Measurements from ENCODE around the gene MYT1. TPM values are rescaled to one million over a fixed set of nuclear protein-coding genes. Genes with fewer than 3 reads are reported as not detected.

MYT1 gene
- total RNA-seq, 1 experiment from 2014 or later = 2.0 TPM

DNA sequence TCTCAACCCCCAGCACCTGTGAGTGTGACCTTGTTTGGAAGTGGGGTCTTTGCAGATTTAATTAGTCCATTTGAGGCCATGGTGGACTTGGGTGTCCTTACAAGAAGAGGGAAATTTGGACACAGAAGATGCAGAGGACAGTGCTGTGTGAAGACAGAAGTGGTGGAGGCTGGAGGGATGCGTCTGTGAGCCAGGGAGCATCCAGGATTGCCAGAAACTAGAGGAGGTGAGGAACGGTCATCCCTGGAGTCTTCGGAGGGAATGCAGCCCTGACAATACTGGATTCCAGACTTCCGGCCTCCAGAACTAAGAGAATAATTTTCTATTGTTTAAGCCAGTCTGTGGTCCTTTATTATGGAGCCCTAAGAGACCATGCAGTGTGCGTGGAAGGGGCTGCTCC is 34.0 kb upstream of the MYT1 start:
- no peak overlapping the region for H3K27ac Mint-ChIP-seq
- peaks cover 23% of the 10 kb centered on the region for H3K9me3 Mint-ChIP-seq
- TF ChIP-seq PRRX2 (CRISPR knock-in tag; IDR thresholded peaks at IDR 0.05) (no peak), ZNF423 (CRISPR knock-in tag; IDR thresholded peaks at IDR 0.05) (no peak), GRHL2 (CRISPR knock-in tag; IDR thresholded peaks at IDR 0.05; ENCODE audit: insufficient replicate concordance, severe bottlenecking) (no peak), ZNF512 (CRISPR knock-in tag; IDR thresholded peaks at IDR 0.05; ENCODE audit: borderline replicate concordance) (no peak), NFE2L1 (CRISPR knock-in tag; IDR thresholded peaks at IDR 0.05) (no peak), NFATC4 (CRISPR knock-in tag; IDR thresholded peaks at IDR 0.05) (no peak)
- H3K27me3 Mint-ChIP-seq (ENCODE audit: low read depth) = 0 out of 2 replicates have a peak, but pooled peaks cover 4% of the 10 kb centered on the region
- ATAC-seq (no peak), DNase-seq (ENCODE audit: low spot score) (no peak)
- peaks cover 2% of the 10 kb centered on the region; the same call in 1 of the 2 replicates for H3K4me1 Mint-ChIP-seq
- H3K36me3 Mint-ChIP-seq = 0 out of 2 replicates have a peak, but pooled peaks cover 3% of the 10 kb centered on the region
- POLR2A ChIA-PET = no interaction called here
- CTCF ChIA-PET = interaction anchor here (0.7 kb wide), 1 partner anchor 46 kb away, joined by 4 read pairs; no protein-coding TSS in a partner anchor
- H3K4me3 Mint-ChIP-seq = no peak overlapping the region

DNA sequence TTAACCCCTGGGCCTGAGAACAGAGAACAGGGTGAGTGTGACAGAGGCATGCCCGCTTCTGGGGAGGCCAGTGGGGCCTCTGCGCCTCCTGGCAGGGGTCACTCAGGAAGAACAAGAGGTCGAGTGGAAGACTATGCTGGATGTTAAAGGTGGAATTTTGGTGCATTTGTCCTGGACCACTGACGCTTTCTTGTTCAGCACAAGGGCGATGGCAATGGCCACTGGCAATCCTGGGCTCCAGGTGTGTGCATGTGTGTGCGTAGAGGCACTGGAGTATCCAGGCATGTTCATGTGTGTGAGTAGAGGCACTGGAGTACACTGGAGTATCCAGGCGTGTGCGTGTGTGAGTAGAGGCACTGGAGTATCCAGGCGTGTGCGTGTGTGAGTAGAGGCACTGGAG is 33.4 kb upstream of the MYT1 start:
- H3K27ac Mint-ChIP-seq = no peak overlapping the region

DNA sequence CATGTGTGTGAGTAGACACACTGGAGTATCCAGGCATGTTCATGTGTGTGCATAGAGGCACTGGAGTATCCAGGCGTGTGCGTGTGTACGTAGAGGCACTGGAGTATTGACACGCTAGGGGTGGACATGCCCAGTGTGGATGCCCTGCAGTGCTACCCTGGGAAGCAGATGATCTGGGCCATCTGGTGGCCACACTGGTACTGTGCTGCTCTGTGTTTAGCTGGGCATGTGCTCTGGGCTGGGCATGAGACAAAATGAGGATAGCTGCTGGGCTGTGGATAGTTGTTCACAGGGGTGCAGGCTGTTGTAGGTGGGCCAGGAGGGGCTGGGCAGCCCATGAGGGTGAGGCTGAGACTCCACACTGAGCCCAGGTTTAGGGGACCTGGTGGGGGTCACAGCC is 32.8 kb upstream of the MYT1 start:
- peaks cover 2% of the 10 kb centered on the region; the same call in 1 of the 2 replicates for H3K4me1 Mint-ChIP-seq
- peaks cover 17% of the 10 kb centered on the region for H3K9me3 Mint-ChIP-seq
- DNase-seq (ENCODE audit: low spot score) (no peak), ATAC-seq (peak; percentile 47)
- ChIA-PET CTCF (interaction anchor here (0.5 to 1.0 kb wide), 5 partner anchors 10 to 92 kb away, joined by 3 to 5 read pairs (median 4); partner anchors contain the start of gene RGS19), POLR2A (no interaction called here)
- 0 out of 2 replicates have a peak, but pooled peaks cover 3% of the 10 kb centered on the region for H3K36me3 Mint-ChIP-seq
- H3K27me3 Mint-ChIP-seq (ENCODE audit: low read depth) = 0 out of 2 replicates have a peak, but pooled peaks cover 4% of the 10 kb centered on the region
- H3K27ac Mint-ChIP-seq = no peak overlapping the region
- H3K4me3 Mint-ChIP-seq = no peak overlapping the region
- TF ChIP-seq ZNF396 (CRISPR knock-in tag; IDR thresholded peaks at IDR 0.05; ENCODE audit: borderline replicate concordance) = no peak
- no peak for TF ChIP-seq ATF6 (CRISPR knock-in tag; IDR thresholded peaks at IDR 0.05)
- TF ChIP-seq, protein P1, sequence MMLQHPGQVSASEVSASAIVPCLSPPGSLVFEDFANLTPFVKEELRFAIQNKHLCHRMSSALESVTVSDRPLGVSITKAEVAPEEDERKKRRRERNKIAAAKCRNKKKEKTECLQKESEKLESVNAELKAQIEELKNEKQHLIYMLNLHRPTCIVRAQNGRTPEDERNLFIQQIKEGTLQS (CRISPR knock-in tag; conservative IDR thresholded peaks at IDR 0.05) = no peak
- TF ChIP-seq, protein P2, sequence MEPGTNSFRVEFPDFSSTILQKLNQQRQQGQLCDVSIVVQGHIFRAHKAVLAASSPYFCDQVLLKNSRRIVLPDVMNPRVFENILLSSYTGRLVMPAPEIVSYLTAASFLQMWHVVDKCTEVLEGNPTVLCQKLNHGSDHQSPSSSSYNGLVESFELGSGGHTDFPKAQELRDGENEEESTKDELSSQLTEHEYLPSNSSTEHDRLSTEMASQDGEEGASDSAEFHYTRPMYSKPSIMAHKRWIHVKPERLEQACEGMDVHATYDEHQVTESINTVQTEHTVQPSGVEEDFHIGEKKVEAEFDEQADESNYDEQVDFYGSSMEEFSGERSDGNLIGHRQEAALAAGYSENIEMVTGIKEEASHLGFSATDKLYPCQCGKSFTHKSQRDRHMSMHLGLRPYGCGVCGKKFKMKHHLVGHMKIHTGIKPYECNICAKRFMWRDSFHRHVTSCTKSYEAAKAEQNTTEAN (CRISPR knock-in tag; IDR thresholded peaks at IDR 0.05) = no peak
- no peak for TF ChIP-seq MLX (CRISPR knock-in tag; IDR thresholded peaks at IDR 0.05)
- no peak for TF ChIP-seq ZNF219 (CRISPR knock-in tag; IDR thresholded peaks at IDR 0.05; ENCODE audit: borderline replicate concordance)
- no peak for TF ChIP-seq ZNF138 (CRISPR knock-in tag; conservative IDR thresholded peaks at IDR 0.05)
- no peak for TF ChIP-seq ZNF317 (CRISPR knock-in tag; IDR thresholded peaks at IDR 0.05; ENCODE audit: borderline replicate concordance, low read depth)
- TF ChIP-seq, protein P3, sequence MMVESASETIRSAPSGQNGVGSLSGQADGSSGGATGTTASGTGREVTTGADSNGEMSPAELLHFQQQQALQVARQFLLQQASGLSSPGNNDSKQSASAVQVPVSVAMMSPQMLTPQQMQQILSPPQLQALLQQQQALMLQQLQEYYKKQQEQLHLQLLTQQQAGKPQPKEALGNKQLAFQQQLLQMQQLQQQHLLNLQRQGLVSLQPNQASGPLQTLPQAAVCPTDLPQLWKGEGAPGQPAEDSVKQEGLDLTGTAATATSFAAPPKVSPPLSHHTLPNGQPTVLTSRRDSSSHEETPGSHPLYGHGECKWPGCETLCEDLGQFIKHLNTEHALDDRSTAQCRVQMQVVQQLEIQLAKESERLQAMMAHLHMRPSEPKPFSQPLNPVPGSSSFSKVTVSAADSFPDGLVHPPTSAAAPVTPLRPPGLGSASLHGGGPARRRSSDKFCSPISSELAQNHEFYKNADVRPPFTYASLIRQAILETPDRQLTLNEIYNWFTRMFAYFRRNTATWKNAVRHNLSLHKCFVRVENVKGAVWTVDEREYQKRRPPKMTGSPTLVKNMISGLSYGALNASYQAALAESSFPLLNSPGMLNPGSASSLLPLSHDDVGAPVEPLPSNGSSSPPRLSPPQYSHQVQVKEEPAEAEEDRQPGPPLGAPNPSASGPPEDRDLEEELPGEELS (CRISPR knock-in tag; IDR thresholded peaks at IDR 0.05) = no peak

More for the DNA sequence above, 33.4 kb upstream of the MYT1 start:
- peaks cover 2% of the 10 kb centered on the region; the same call in 1 of the 2 replicates for H3K4me1 Mint-ChIP-seq
- DNase-seq (ENCODE audit: low spot score) (no peak), ATAC-seq (no peak)
- CTCF ChIA-PET = interaction anchor here (1.0 kb wide), 1 partner anchor 28 kb away, joined by 4 read pairs; no protein-coding TSS in a partner anchor
- 0 out of 2 replicates have a peak, but pooled peaks cover 4% of the 10 kb centered on the region for H3K27me3 Mint-ChIP-seq (ENCODE audit: low read depth)
- POLR2A ChIA-PET = no interaction called here
- H3K4me3 Mint-ChIP-seq = no peak overlapping the region
- H3K9me3 Mint-ChIP-seq = peaks cover 20% of the 10 kb centered on the region
- TF ChIP-seq ZBTB21 (CRISPR knock-in tag; IDR thresholded peaks at IDR 0.05; ENCODE audit: borderline replicate concordance) = no peak
- TF ChIP-seq MYBL2 (CRISPR knock-in tag; IDR thresholded peaks at IDR 0.05) = no peak
- no peak for TF ChIP-seq PRRX2 (CRISPR knock-in tag; IDR thresholded peaks at IDR 0.05)
- no peak for TF ChIP-seq GABPB1 (CRISPR knock-in tag; IDR thresholded peaks at IDR 0.05)
- TF ChIP-seq FOXK1 (CRISPR knock-in tag; IDR thresholded peaks at IDR 0.05) = no peak
- no peak for TF ChIP-seq SMAD3 (CRISPR knock-in tag; IDR thresholded peaks at IDR 0.05; ENCODE audit: borderline replicate concordance)
- TF ChIP-seq, protein P4, sequence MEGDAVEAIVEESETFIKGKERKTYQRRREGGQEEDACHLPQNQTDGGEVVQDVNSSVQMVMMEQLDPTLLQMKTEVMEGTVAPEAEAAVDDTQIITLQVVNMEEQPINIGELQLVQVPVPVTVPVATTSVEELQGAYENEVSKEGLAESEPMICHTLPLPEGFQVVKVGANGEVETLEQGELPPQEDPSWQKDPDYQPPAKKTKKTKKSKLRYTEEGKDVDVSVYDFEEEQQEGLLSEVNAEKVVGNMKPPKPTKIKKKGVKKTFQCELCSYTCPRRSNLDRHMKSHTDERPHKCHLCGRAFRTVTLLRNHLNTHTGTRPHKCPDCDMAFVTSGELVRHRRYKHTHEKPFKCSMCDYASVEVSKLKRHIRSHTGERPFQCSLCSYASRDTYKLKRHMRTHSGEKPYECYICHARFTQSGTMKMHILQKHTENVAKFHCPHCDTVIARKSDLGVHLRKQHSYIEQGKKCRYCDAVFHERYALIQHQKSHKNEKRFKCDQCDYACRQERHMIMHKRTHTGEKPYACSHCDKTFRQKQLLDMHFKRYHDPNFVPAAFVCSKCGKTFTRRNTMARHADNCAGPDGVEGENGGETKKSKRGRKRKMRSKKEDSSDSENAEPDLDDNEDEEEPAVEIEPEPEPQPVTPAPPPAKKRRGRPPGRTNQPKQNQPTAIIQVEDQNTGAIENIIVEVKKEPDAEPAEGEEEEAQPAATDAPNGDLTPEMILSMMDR (IDR thresholded peaks at IDR 0.05) = no peak
- H3K36me3 Mint-ChIP-seq = 0 out of 2 replicates have a peak, but pooled peaks cover 3% of the 10 kb centered on the region
